ENCODE results near the gene NCR2.

Gene NCR2

GRCh38 chr6:41327177-41327576 lies 8.2 kb upstream of the NCR2 start:
- FAIRE-seq (no peak), DNase-seq (ENCODE audit: insufficient read length, low spot score) (no peak)

GRCh38 chr6:41331401-41332150 lies 3.8 kb upstream of the NCR2 start:
- no peak for DNase-seq (ENCODE audit: insufficient read length, low spot score)
- no peak for FAIRE-seq

GRCh38 chr6:41332241-41332640 lies 3.2 kb upstream of the NCR2 start:
- DNase-seq (ENCODE audit: insufficient read length, low spot score): no peak
- FAIRE-seq: no peak

GRCh38 chr6:41332842-41333736 lies 2.3 kb upstream of the NCR2 start:
- DNase-seq (ENCODE audit: insufficient read length, low spot score): no peak
- FAIRE-seq: no peak

DNA sequence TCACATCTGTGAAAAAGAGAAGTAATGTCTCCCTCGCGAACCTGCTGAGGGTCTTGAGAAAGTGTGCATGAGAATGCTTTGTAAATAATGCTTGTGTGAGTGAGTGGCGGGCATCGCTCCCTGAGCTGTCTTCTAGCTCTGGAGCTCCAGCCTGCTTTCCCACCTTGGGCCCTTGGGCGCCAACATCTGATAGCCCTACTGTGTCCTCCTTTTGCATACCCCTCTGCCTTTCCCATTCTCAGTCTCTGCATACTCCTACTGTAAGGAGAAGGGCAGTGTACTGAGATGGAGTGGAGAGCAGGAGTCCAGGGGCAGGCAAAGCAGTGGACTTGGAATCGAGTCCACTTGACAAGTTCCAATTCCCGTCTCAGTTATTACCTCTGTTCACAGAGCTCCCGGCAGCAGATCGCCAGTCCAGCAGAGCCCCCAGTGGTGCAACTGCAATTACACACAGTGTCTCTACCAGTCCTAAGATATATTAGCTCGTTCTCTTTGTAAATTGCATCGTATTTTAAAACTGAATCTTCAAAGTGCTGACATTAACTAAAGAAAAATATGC lies 847 bp upstream of the NCR2 start:
- FAIRE-seq (no peak), DNase-seq (ENCODE audit: insufficient read length, low spot score) (no peak)

GRCh38 chr6:41335943-41336342 lies 535 bp downstream of the NCR2 start:
- DNase-seq (ENCODE audit: insufficient read length, low spot score) (no peak), FAIRE-seq (no peak)

DNA sequence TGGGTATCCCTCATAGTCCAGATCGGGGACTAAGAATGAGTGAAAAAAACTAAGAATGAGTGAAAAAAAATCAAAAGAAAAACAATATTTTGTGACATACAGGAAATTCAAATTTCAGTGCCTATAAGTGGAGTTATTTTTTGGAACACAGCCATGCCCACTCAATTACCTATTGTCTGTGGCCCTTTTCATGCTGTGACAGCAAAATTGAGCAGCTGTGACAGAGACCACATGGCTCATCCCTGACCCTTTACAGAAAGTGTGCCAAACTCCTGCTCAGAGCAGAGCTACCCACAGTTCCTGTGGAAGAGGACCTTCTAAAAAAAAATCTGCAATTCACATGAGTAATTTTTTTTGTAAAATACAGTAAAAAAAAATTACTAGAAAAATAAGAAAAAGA lies 1.4 kb downstream of the NCR2 start:
- no peak for DNase-seq (ENCODE audit: insufficient read length, low spot score)
- FAIRE-seq: no peak

- FAIRE-seq (no peak), DNase-seq (ENCODE audit: insufficient read length, low spot score) (no peak)
These were observed 2.3 kb downstream of the NCR2 start for GRCh38 chr6:41337709-41338108.

DNA sequence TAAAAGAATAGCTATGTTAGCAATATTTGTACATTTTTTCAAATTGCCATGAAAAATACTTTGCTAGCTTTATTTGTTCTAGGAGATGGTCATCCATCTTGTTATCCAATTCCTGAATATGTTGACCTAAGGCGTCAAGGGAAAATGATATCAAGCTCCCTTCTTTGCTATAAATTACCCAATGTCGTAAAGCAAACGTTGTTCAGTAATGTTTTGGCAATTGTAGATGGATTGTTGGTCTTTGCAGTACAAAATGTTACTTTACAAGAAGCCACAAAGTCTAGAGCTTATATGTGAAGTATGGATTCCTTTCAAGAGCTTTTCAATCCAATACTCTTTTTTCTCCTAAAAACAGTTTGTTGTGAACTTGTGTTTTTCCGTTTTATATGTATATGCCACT lies 3.3 kb downstream of the NCR2 start:
- DNase-seq (ENCODE audit: insufficient read length, low spot score) (no peak), FAIRE-seq (no peak)

- DNase-seq (ENCODE audit: insufficient read length, low spot score) (no peak), FAIRE-seq (no peak)
These were observed 6.2 kb downstream of the NCR2 start for GRCh38 chr6:41341580-41341979.

- DNase-seq (ENCODE audit: insufficient read length, low spot score) (no peak), FAIRE-seq (no peak)
These were observed 6.8 kb downstream of the NCR2 start for GRCh38 chr6:41342241-41342640.

DNA sequence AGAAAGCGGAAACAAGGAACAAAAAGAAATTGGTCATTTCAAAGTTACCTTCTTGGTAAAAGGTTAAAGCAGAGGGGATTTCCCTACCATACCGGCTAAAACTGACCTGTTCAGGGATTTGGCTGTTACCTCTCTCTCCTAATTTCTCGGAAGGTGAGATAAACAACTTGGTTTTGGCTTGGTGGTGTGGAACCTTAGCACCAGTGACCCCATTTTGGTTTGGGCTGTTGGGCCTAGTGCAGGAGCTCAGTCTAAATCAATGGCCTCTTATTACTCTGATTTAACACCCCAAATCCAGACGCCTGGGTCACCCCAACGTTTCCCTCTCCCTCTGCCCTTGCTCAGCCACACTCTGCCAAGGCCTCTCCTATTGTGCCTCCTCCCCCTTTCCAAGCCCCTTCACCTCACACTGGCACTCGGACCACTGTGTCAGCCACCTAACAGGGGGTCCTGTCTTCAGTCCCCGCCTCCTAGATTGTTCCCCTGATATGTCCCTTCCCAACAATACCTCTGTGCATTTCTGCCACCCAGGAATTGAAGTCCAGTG lies 8.3 kb downstream of the NCR2 start:
- FAIRE-seq (no peak), DNase-seq (ENCODE audit: insufficient read length, low spot score) (no peak)

DNA sequence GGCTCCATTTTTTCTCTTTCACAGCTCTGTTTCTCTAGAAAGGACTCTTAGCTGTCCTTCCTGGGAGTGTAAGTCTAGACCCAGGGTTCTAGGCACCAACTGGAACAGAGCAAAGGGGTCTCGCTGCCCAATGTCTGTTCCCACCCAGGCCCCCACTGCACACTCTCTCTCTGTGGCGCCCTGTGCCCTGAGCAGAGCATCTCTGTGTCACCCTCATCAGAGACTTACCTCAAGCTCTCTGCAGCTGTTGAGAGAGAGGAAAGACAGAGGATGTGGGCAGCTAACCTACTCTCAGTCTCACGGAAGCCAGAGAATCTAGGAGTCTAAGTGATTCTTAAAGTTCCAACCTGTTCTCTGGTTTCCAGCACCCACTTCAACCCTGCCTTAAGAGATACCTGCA lies 9.5 kb downstream of the NCR2 start:
- FAIRE-seq (no peak), DNase-seq (ENCODE audit: insufficient read length, low spot score) (no peak)

DNA sequence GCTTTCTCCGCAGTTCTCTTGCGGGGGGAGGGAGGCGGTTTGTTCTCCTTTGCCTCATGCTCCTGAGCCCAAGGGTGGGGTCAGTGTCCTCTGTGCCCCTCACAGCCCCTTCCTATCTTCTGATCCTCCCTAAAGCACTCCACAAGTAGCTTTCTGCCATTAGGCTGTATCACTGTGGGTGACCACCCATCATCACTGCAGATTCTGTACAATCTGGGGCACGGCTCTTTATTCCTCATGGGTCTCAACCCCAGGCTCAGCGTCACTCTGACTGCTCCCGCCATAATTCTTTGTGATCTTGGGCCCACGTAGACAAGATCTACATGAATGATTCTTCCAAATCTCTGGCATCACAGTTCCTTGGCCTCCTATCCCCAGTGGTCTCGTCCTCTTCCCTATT lies 10.5 kb downstream of the NCR2 start:
- FAIRE-seq (no peak), DNase-seq (ENCODE audit: insufficient read length, low spot score) (no peak)

DNA sequence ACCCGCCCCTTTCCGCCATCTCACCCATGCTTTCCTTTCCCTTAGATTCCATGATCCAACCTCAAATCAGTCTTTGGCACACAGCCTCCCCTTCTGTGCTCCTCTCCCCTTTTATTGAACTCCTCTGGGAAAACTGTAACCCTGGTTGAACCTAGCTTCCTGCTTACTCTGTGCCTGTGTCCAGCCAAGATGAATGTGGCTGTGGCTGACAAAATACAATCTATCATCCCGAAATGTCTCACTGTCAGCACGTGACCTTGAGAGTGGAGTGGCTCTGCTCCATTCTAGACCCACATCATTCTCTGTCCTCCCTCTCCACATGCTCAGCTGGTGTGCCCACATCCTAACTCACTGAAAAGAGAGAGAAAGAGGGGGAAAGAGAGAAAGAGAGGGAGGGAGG lies 11.0 kb downstream of the NCR2 start:
- FAIRE-seq: no peak

DNA sequence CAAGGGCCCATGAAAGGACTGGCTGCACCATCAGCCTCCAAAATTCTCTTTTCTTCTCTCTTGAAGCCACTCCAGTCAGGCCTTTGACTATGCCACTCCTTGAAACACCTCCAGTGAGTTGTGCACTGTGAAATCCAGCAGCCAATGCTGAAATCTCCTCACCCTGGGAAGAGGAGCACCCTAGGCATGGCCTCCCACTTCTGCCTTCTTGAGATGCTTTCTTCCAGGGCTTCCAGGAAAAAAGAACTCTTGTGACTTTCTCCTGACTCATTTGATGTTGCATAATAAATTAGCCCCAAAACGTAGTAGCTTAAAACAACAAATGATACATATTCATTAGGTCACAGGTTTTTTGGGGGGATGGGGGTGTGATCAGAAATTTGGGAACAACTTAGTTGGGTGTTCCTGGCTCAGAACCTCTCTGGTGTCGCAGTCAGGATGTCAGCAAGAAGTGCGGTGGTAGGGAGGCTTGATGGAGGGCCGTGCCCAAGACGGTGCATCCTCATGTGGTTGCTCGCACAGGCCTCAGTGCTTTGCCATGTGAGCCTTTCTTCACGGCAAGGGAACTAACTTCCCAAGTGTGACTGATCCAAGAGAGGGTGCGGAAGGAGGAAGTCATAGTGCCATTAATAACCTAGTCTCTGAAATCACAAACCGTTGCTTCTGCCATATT lies 12.1 kb downstream of the NCR2 start:
- FAIRE-seq (no peak), DNase-seq (ENCODE audit: insufficient read length, low spot score) (no peak)

More for the DNA sequence above, 11.0 kb downstream of the NCR2 start:
- no peak for DNase-seq (ENCODE audit: insufficient read length, low spot score)

DNA sequence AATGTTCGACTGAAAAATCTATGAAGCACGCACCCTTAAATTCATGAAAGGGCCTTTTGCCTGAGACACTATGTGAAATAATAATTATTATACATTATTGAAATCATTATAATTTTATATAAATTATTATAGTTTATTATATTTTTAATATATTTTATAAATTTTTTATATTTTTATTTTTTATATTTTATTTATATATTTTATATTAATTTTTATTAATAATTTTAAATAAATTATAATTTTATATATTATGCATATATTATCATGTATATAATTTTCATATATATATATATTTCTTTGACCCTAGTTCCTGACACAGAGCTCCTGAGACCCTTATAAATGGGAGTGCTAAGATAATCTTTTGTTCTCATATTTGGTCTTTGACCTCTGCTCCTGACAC lies 13.5 kb downstream of the NCR2 start:
- no peak for FAIRE-seq
- DNase-seq (ENCODE audit: insufficient read length, low spot score): no peak

DNA sequence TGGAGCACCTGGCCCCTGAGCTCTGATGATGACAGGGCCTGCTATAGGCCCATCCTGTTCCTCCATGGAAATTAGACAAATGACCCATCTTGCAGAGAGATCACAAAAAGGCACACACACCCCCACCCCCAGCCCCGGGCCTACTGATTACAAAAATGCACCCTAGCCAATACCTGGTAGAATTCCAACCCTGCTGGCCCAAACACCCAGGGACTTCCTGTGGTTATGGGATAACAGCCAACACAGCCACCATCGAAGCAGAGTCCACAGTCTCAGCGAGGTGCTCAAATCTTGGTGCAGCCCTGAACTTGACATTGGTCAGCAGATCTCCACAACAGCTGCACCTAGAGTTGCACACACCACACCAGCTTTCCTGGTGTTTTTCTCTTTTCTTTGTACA lies 17.0 kb downstream of the NCR2 start:
- DNase-seq (ENCODE audit: insufficient read length, low spot score) (no peak), FAIRE-seq (no peak)

DNA sequence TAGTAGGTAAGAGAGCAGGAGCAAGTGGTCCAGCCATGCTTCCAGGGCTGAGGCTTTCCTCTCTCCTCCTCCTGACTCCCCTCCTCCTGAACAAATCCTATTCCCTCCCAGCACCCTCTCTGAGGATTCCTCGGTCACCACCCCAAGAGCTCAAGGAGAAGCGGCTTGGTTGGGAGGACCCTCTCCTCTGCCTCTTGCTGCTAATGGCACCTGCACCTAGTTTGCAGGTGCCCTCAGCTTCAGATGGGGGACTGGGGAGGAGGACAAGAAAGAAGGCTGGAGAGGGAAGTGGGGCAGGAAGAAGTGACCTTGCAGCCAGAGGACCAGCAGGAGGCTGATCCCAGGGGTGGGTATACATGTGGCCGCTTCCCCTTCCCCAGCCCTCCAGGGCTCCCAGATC lies 17.5 kb downstream of the NCR2 start:
- DNase-seq (ENCODE audit: insufficient read length, low spot score) (no peak), FAIRE-seq (no peak)

DNA sequence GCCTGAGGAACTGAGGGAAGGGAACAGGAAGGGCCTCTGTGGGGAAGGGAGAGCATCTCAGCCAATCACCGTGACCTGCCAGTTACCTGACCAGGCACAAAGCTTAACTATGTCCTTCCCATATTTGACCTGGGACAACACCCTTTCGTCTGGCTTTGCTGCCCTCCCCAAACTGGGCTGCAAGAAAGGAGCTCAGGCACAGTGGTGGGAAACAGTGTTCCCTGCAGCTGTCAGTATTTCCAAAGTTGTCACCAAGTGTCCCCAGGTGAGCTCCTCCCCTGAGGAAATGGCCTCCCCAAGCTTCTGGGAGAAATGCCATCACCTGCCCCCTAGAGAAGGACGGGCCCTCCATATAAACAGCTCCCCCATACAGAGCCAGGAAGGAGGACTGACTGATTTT lies 17.9 kb downstream of the NCR2 start:
- no peak for FAIRE-seq
- no peak for DNase-seq (ENCODE audit: insufficient read length, low spot score)

GRCh38 chr6:41355952-41356351 lies 20.5 kb downstream of the NCR2 start:
- DNase-seq (ENCODE audit: insufficient read length, low spot score) (no peak), FAIRE-seq (no peak)

Data from GM19239 (cell line).